ENCODE data around the gene NDFIP1. TPM values are rescaled to one million over a fixed set of nuclear protein-coding genes. Genes with fewer than 3 reads are reported as not detected.

The NDFIP1 gene
- total RNA-seq, 1 donor = 115 TPM

DNA sequence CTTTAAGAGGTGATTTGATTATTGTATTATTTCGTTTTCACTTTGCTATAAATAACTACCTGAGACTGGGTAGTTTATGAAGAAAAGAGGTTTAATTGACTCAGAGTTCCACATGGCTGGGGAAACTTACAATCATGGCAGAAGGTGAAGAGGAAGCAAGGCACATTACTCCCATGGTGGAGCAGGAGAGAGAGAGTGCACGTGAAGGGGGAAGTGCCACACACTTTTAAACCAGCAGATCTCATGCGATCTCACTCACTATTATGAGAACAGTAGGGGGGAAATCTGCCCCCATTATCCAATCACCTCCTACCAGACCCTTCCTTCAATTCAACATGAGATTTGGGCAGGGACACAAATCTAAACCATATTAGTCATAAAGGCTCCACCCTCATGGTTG is 36.1 kb upstream of the NDFIP1 start:
- peaks cover 6% of the 10 kb centered on the region for H3K27me3 ChIP-seq (ENCODE audit: insufficient read depth, low read length)
- no peaks in the 10 kb centered on the region for H3K79me2 ChIP-seq (ENCODE audit: insufficient read depth, low read length)
- H2AFZ ChIP-seq (ENCODE audit: low read length) = no peak overlapping the region
- no peak for DNase-seq (ENCODE audit: insufficient read length, low spot score, missing footprints)
- H3K36me3 ChIP-seq (ENCODE audit: insufficient read depth, low read length) = no peaks in the 10 kb centered on the region
- H3K27ac ChIP-seq (ENCODE audit: low read depth, low read length) = no peak overlapping the region
- no peak overlapping the region for H3K4me2 ChIP-seq (ENCODE audit: insufficient read depth, low read length)
- no peaks in the 10 kb centered on the region for H3K4me1 ChIP-seq (ENCODE audit: insufficient read depth, low read length)
- H4K20me1 ChIP-seq (ENCODE audit: insufficient read depth, low read length) = no peaks in the 10 kb centered on the region
- H3K9me3 ChIP-seq (ENCODE audit: low read depth, low read length) = no peaks in the 10 kb centered on the region
- no peak overlapping the region for H3K4me3 ChIP-seq (ENCODE audit: insufficient read depth, low read length)
- TF ChIP-seq, protein P1, sequence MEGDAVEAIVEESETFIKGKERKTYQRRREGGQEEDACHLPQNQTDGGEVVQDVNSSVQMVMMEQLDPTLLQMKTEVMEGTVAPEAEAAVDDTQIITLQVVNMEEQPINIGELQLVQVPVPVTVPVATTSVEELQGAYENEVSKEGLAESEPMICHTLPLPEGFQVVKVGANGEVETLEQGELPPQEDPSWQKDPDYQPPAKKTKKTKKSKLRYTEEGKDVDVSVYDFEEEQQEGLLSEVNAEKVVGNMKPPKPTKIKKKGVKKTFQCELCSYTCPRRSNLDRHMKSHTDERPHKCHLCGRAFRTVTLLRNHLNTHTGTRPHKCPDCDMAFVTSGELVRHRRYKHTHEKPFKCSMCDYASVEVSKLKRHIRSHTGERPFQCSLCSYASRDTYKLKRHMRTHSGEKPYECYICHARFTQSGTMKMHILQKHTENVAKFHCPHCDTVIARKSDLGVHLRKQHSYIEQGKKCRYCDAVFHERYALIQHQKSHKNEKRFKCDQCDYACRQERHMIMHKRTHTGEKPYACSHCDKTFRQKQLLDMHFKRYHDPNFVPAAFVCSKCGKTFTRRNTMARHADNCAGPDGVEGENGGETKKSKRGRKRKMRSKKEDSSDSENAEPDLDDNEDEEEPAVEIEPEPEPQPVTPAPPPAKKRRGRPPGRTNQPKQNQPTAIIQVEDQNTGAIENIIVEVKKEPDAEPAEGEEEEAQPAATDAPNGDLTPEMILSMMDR (IDR thresholded peaks at IDR 0.05; ENCODE audit: extremely low read depth, low read depth, low read length) = no peak

DNA sequence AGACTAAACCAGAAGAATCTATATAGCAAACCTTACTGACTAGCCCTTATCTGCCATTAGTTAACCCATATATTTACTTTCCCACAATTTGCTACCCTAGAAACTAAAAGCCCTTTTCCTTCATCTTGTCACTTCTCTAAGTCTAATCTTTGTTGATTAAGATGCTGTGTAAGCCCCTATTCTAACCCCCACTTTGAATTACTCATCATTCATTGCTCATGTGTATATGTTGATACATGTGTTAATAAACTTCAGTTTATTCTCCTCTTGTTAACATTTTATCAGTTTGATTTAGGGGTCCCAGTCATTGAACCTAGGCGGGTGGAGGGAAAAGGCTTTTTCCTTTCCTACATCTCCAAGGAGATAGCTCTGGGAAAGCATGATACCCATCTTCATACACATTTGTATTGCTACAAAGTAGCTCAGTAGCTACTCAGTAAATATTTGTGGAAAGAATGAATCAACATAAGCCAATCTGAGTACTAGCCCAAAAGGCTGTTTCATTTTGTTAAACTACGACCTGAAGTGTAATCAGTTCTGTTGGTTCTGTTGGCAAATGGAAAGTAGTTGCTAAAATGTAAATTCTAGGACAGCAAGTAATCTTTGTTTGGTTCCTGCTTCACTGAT is 35.1 kb upstream of the NDFIP1 start:
- Histone ChIP-seq H3K9me3 (ENCODE audit: low read depth, low read length) (no peaks in the 10 kb centered on the region), H2AFZ (ENCODE audit: low read length) (no peak overlapping the region), H3K4me2 (ENCODE audit: insufficient read depth, low read length) (no peak overlapping the region), H3K4me1 (ENCODE audit: insufficient read depth, low read length) (no peaks in the 10 kb centered on the region), H3K27me3 (ENCODE audit: insufficient read depth, low read length) (peaks cover 6% of the 10 kb centered on the region), H3K27ac (ENCODE audit: low read depth, low read length) (no peak overlapping the region), H3K79me2 (ENCODE audit: insufficient read depth, low read length) (no peaks in the 10 kb centered on the region), H3K4me3 (ENCODE audit: insufficient read depth, low read length) (no peak overlapping the region), H4K20me1 (ENCODE audit: insufficient read depth, low read length) (no peaks in the 10 kb centered on the region), H3K36me3 (ENCODE audit: insufficient read depth, low read length) (no peaks in the 10 kb centered on the region)
- no peak for DNase-seq (ENCODE audit: insufficient read length, low spot score, missing footprints)
- TF ChIP-seq, protein P1 (IDR thresholded peaks at IDR 0.05; ENCODE audit: extremely low read depth, low read depth, low read length) = no peak

DNA sequence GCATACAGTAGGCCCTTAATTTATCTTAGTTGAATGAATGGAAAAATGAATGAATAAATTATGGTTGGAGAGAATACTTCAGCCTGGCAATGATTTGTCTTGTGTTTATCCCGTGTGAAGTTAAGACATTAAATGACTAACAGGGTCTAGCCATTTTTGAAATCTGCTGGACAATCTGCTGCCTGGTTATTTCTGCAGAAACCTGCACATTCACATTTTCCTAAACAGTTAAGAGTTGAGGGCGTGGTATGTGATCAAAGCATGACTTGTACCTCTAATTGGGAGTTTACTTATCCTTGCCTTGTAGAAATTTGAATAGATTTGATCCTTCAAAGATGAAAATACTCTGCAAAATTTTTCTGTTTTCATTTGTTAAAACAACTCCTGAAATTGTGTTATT is 34.6 kb upstream of the NDFIP1 start:
- Histone ChIP-seq H3K79me2 (ENCODE audit: insufficient read depth, low read length) (no peaks in the 10 kb centered on the region), H3K4me1 (ENCODE audit: insufficient read depth, low read length) (no peaks in the 10 kb centered on the region), H3K4me2 (ENCODE audit: insufficient read depth, low read length) (no peak overlapping the region), H4K20me1 (ENCODE audit: insufficient read depth, low read length) (no peaks in the 10 kb centered on the region), H3K4me3 (ENCODE audit: insufficient read depth, low read length) (no peak overlapping the region), H2AFZ (ENCODE audit: low read length) (no peak overlapping the region), H3K27ac (ENCODE audit: low read depth, low read length) (no peak overlapping the region), H3K27me3 (ENCODE audit: insufficient read depth, low read length) (peaks cover 6% of the 10 kb centered on the region), H3K9me3 (ENCODE audit: low read depth, low read length) (no peaks in the 10 kb centered on the region), H3K36me3 (ENCODE audit: insufficient read depth, low read length) (no peaks in the 10 kb centered on the region)
- no peak for DNase-seq (ENCODE audit: insufficient read length, low spot score, missing footprints)
- TF ChIP-seq, protein P1 (IDR thresholded peaks at IDR 0.05; ENCODE audit: extremely low read depth, low read depth, low read length) = no peak

DNA sequence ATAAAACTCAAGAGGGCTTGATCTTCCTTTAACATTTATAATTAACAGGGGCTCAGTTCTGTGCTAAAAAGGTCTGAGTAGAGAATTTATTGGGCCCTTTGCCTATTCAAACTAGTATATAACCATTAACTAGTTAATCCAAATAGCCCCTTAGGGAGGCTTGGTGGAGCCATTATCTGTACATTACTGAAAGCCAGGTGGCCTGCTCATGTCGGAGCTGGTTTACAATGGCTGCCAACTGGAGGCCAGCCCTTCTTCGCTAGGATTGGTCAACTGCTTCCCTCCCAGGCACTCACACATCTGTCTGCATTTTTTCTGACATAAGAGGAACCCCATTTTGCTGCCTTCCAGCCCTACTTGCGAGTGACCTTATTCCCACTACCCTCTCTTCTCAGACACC is 30.4 kb upstream of the NDFIP1 start:
- no peak for DNase-seq (ENCODE audit: insufficient read length, low spot score, missing footprints)
- no peaks in the 10 kb centered on the region for H3K79me2 ChIP-seq (ENCODE audit: insufficient read depth, low read length)
- H3K4me3 ChIP-seq (ENCODE audit: insufficient read depth, low read length) = no peak overlapping the region
- TF ChIP-seq, protein P1 (IDR thresholded peaks at IDR 0.05; ENCODE audit: extremely low read depth, low read depth, low read length) = no peak
- no peaks in the 10 kb centered on the region for H3K36me3 ChIP-seq (ENCODE audit: insufficient read depth, low read length)
- H3K27me3 ChIP-seq (ENCODE audit: insufficient read depth, low read length) = peaks cover 6% of the 10 kb centered on the region
- no peak overlapping the region for H2AFZ ChIP-seq (ENCODE audit: low read length)
- H3K4me2 ChIP-seq (ENCODE audit: insufficient read depth, low read length) = no peak overlapping the region
- no peaks in the 10 kb centered on the region for H3K9me3 ChIP-seq (ENCODE audit: low read depth, low read length)
- no peak overlapping the region for H3K27ac ChIP-seq (ENCODE audit: low read depth, low read length)
- no peaks in the 10 kb centered on the region for H4K20me1 ChIP-seq (ENCODE audit: insufficient read depth, low read length)
- no peaks in the 10 kb centered on the region for H3K4me1 ChIP-seq (ENCODE audit: insufficient read depth, low read length)
